T-helper 2 cell treated with Interferon-gamma antibody and Interleukin-4, amounts not matched to agents 5 μg/mL and 100 μg/mL, for 36 hours (primary cell): ENCODE data around the gene CNTN6.

Source experiments
- DNase-seq: peaks from one replicate; pipeline ENCODE4 v3.0.0; 2021; ENCODE audit warnings: low spot score
- H3K27ac Mint-ChIP-seq: one replicate; pipeline ENCODE4 v1.8.0; 2021; ENCODE audit warnings: mild to moderate bottlenecking, mixed read lengths
- H3K27me3 Mint-ChIP-seq: one replicate; pipeline ENCODE4 v1.8.0; 2021; ENCODE audit warnings: low read depth, mixed read lengths
- H3K36me3 Mint-ChIP-seq: one replicate; pipeline ENCODE4 v1.8.0; 2021; ENCODE audit warnings: low read depth, mixed read lengths
- H3K4me1 Mint-ChIP-seq: one replicate; pipeline ENCODE4 v1.8.0; 2021; ENCODE audit warnings: low read depth, mixed read lengths
- H3K4me3 Mint-ChIP-seq: one replicate; pipeline ENCODE4 v1.8.0; 2022; ENCODE audit warnings: mild to moderate bottlenecking, moderate library complexity, mixed read lengths
- H3K9me3 Mint-ChIP-seq: one replicate; pipeline ENCODE4 v1.8.0; 2021; ENCODE audit warnings: mixed read lengths

CNTN6 gene

DNA sequence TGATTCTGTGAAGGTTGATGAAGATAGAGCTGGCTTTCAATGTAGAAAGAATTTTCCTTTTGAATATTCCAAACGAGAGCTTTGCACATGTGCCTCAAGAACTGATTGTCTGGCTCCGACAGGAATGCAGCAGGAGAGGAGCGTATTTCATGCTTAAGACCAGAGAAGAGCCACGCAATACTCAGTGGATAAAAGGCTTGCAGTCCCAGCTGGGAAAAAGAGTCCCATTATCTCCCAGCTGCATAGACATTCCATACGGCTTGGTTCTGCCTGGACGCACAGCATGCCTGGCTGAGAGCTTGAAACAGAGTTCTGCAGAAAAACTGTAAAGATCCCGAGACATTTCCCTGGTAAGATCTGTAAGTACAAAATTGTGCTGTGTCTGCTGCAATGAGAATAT is at the start of gene CNTN6:
CNTN6 (plus strand) TSS at position 254 of the 400 bp plus-strand sequence. CDS start 54,985 bp downstream, outside the sequence.
- no peaks in the 10 kb centered on the region for H3K27me3 Mint-ChIP-seq
- H3K9me3 Mint-ChIP-seq = peaks cover 19% of the 10 kb centered on the region
- H3K4me1 Mint-ChIP-seq = no peaks in the 10 kb centered on the region

DNA sequence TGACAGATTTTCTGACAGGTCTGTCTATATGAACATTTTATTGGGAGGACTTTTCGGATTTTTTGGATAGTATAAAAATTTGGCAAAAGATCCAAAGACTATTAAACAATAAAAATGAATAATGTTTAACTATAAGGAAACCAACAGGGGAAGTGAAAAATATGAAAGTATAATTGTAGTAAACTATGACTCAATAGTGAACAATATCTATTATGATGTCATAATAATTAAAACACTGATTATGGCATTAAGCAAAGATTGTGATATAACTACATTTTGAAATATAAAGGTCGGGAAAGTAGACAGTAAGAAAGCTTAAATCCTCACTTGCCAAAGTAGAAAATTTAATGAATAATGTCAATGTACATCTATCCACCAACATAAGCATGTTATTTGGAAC is 44.3 kb upstream of the CNTN6 start:
- H3K4me3 Mint-ChIP-seq = no peak overlapping the region
- H3K9me3 Mint-ChIP-seq = peaks cover 46% of the 10 kb centered on the region
- no peaks in the 10 kb centered on the region for H3K27me3 Mint-ChIP-seq
- DNase-seq = no peak
- no peak overlapping the region for H3K27ac Mint-ChIP-seq
- H3K36me3 Mint-ChIP-seq = no peaks in the 10 kb centered on the region
- no peaks in the 10 kb centered on the region for H3K4me1 Mint-ChIP-seq

More for the DNA sequence above, at the start of gene CNTN6:
- no peak for DNase-seq
- Mint-ChIP-seq H3K36me3 (no peaks in the 10 kb centered on the region), H3K27ac (no peak within 1 kb of the TSS), H3K4me3 (no peak within 1 kb of the TSS)

DNA sequence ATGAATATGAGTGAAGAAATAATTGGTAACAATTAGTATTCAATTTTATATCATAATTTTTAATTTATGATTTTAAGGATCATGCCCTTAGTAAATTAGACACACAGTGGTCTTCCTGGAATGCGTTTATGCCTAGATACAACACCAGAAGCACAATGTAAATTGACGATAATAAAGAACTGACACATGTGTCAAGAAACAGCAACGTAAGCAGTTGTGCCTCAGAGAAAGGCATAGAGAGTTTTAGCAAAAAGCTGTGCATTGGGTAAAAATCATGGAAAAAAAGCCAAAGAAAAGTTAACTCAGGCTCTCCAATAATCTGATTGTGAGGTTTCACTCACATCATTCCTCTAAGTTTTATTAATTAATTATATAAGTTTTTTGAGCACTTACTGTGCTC is 37.0 kb upstream of the CNTN6 start:
- Mint-ChIP-seq H3K36me3 (no peaks in the 10 kb centered on the region), H3K27ac (no peak overlapping the region), H3K9me3 (peaks cover 22% of the 10 kb centered on the region), H3K4me3 (no peak overlapping the region), H3K27me3 (no peaks in the 10 kb centered on the region), H3K4me1 (no peaks in the 10 kb centered on the region)
- DNase-seq = no peak

DNA sequence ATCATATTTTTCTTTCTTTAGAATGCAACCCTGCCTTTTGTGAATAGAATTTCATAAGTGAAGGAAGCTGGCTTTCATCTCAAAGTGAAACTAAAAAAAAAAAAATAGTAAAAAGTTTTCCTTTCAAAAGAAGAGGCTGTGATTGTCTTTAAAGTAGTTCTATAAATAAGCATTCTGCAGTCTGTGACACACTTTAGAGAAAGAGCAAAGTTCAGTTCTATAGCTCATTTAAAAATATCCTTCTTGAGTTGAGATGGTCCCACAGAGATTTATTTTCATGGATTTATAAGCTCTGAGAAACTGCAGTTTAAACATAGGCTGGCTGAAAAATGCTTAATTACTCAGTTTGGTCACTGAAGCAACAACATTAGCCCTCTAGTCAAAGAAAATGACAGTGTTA is 36.1 kb upstream of the CNTN6 start:
- H3K4me1 Mint-ChIP-seq = no peaks in the 10 kb centered on the region
- H3K9me3 Mint-ChIP-seq = peaks cover 20% of the 10 kb centered on the region
- no peak overlapping the region for H3K4me3 Mint-ChIP-seq
- H3K27ac Mint-ChIP-seq = no peak overlapping the region
- no peaks in the 10 kb centered on the region for H3K27me3 Mint-ChIP-seq
- H3K36me3 Mint-ChIP-seq = no peaks in the 10 kb centered on the region
- no peak for DNase-seq

DNA sequence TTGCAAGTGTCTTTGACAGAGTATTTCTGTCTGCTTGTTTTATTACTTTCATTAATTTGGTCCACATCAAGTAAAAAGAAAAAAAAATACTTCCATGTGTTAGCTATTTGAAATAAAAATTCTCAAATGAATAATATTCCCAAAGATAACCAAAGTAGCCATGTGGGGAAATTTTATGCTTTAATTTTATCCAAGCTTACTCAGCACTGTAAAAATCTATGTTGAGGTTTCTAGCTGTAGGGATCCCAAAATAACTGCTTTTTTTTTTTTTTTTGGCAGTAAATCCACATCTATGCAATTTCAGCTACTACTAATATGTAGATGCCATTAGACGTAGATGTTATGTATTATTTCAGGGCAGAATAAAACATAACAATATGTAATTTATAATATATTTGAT is 35.4 kb upstream of the CNTN6 start:
- Mint-ChIP-seq H3K27ac (no peak overlapping the region), H3K36me3 (no peaks in the 10 kb centered on the region), H3K9me3 (peaks cover 17% of the 10 kb centered on the region), H3K4me1 (no peaks in the 10 kb centered on the region), H3K4me3 (no peak overlapping the region), H3K27me3 (no peaks in the 10 kb centered on the region)
- DNase-seq = no peak

DNA sequence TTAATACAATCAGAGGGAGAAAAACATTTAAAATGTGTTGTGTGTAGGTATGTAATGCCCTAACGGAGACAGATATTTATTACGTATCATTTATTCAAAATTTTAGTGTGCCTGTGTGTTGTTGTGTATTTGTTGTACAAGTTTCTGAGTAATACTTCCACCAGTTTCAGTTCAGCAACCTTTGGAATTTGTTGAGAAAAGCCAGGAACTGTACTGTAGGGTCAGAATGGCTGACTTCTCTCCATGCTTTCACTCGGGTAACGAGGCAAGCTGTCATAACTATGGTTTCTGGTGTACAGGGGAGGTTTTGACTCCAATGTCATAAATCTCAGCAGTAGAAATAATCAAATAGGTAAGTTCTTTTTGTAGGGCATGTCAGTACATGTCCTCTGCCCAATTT is 23.8 kb upstream of the CNTN6 start:
- Mint-ChIP-seq H3K4me3 (no peak overlapping the region), H3K4me1 (no peaks in the 10 kb centered on the region), H3K36me3 (no peaks in the 10 kb centered on the region), H3K27me3 (no peaks in the 10 kb centered on the region), H3K9me3 (peaks cover 18% of the 10 kb centered on the region), H3K27ac (no peak overlapping the region)
- no peak for DNase-seq

DNA sequence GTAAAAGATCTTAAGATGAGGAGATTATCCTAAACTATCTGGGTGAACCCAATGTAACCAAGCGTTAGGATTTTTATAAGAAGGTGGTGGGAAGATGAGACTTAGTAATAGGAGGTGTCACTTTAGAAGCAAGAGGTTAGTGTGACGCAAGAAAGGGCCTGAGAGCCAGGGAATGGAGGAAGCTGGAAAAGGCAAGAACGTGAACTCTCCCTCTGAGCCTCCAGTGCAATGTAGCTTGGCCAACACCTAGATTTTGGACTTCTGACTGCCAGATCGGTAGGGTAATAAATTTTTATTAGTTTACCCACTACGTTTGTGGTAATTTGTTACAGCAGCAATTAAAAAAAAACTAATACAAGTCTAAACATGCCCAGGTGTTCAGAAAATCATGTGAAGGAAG is 20.8 kb upstream of the CNTN6 start:
- no peaks in the 10 kb centered on the region for H3K36me3 Mint-ChIP-seq
- H3K9me3 Mint-ChIP-seq = peaks cover 7% of the 10 kb centered on the region
- no peak overlapping the region for H3K27ac Mint-ChIP-seq
- no peaks in the 10 kb centered on the region for H3K4me1 Mint-ChIP-seq
- no peak for DNase-seq
- no peak overlapping the region for H3K4me3 Mint-ChIP-seq
- no peaks in the 10 kb centered on the region for H3K27me3 Mint-ChIP-seq

DNA sequence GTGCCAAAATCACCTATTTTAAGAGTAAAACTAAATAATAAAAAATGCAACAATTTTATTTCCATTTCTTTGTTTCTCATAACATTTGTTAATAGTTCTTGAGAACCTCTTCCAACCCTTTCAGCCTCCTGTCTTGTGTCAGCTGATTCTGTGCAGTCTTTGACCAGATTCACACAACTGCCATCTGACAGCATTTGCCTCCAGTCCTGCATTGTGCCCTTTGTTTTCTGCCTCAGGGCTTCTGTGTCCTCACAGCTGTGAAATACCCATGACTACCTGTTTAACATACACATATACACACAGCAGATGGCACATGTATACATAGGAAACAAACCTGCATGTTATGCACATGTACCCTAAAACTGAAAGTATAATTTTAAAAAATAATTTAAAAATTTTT is 13.2 kb upstream of the CNTN6 start:
- DNase-seq = no peak
- Mint-ChIP-seq H3K4me1 (no peaks in the 10 kb centered on the region), H3K36me3 (no peaks in the 10 kb centered on the region), H3K27me3 (no peaks in the 10 kb centered on the region), H3K4me3 (no peak overlapping the region), H3K9me3 (peaks cover 14% of the 10 kb centered on the region), H3K27ac (no peak overlapping the region)

DNA sequence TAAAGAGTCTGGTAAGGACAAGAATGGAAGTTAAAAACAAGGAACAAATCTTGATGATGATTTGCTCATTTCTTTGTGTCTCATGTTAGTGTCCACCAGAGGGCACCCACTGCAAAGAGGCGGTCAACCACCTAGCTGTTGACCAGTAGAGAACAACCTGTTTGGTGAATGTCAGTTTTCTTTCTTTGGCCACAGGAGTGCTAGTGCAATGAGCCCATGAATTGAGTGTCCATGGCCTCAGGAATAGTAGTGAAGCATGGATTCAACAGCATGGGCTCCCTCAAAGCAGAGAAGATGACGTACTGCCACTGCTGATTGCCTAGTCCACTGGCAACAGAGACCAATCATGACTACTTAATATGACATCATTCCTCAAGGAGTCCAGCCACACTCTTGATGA is 10.7 kb upstream of the CNTN6 start:
- no peak for DNase-seq
- Mint-ChIP-seq H3K9me3 (peaks cover 20% of the 10 kb centered on the region), H3K4me3 (no peak overlapping the region), H3K4me1 (no peaks in the 10 kb centered on the region), H3K36me3 (no peaks in the 10 kb centered on the region), H3K27ac (no peak overlapping the region), H3K27me3 (no peaks in the 10 kb centered on the region)

DNA sequence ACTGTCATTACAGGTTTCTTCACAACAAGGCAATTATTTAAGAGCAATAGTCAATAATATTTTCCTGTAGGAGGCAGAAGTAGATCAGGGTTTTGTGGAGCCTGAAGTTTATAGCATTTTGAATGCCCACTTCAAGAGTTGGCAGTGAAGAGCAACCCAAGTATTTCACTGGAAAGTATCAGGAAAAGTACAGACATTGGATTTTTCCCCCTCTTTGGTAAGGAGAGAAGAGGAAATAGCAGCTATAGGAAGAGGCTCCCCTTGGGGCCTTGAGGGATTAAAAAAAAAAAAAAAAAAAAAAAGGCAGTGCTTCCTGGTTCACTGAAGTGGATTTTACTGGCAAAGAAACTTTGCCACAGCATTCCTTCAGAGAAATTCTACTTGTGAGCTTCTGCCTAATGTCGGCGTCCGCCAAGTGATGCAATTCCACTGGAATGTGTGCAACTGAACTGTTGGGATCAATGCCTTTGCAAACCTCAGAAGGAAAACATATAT is 5.7 kb upstream of the CNTN6 start:
- no peak overlapping the region for H3K4me3 Mint-ChIP-seq

DNA sequence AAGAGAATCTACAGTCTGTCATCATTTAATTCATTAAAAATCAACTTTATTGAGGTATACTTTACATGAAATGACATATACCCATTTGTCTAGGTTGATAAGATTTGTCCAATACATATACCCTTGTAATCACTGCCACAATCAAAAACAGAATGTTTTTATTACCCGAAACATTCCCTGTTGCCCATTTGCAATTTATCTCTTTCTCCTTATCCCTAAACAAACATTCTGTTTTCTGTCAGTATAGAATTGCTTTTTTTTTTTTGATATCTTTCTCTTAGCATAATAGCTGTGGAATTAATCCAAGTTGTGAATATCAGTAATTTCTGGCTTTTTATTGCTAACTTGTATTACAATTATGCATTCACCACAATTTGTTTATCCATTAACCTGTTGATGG is 4.3 kb upstream of the CNTN6 start:
- Mint-ChIP-seq H3K36me3 (no peaks in the 10 kb centered on the region), H3K27ac (no peak overlapping the region), H3K4me3 (no peak overlapping the region), H3K27me3 (no peaks in the 10 kb centered on the region), H3K9me3 (peaks cover 28% of the 10 kb centered on the region), H3K4me1 (no peaks in the 10 kb centered on the region)
- DNase-seq = no peak

More for the DNA sequence above, 5.7 kb upstream of the CNTN6 start:
- H3K4me1 Mint-ChIP-seq = no peaks in the 10 kb centered on the region
- no peak for DNase-seq
- no peaks in the 10 kb centered on the region for H3K36me3 Mint-ChIP-seq
- no peak overlapping the region for H3K27ac Mint-ChIP-seq
- no peaks in the 10 kb centered on the region for H3K27me3 Mint-ChIP-seq
- H3K9me3 Mint-ChIP-seq = peaks cover 16% of the 10 kb centered on the region

DNA sequence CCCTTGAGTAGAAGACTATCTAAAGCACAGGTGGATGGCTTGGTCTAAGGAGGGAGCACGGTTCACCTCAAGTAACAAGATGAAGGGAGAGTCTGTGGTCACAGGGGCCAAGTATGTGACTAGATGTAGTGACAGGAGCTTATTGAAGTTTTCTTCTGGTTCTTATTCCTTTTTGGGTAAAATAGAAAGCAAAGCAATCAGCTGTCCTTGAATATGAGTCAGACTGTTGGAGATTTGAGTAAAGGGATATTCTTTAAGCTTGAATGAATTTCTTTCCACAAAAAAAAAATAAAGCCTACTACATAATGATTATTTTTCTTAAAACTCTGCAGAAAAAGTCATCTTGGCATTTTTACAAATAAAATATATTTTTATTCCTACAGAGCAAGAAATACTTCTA is 1.5 kb upstream of the CNTN6 start:
- Mint-ChIP-seq H3K27me3 (no peaks in the 10 kb centered on the region), H3K27ac (no peak overlapping the region), H3K36me3 (no peaks in the 10 kb centered on the region), H3K4me1 (no peaks in the 10 kb centered on the region), H3K4me3 (no peak overlapping the region), H3K9me3 (peaks cover 19% of the 10 kb centered on the region)
- DNase-seq = no peak

DNA sequence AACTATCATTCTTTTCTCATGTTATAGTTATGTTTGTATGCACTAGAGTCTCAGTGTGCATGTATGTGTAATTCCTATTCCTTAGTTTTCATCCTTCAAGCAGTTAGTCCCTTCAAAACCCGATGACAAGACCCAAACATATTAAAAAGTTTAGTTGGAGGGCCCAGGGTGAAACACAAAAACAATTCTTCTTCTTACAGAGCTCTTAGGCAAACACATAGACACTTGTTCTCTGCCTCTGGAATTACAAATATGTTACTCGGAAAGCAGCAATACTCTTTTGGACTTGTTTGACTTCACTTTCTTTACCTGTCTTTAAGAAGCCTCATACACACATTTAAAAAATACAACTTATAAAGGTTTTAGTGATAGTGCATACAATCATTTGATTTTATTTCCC is 763 bp upstream of the CNTN6 start:
- peaks cover 19% of the 10 kb centered on the region for H3K9me3 Mint-ChIP-seq
- H3K4me1 Mint-ChIP-seq = no peaks in the 10 kb centered on the region
- no peak overlapping the region for H3K27ac Mint-ChIP-seq
- H3K4me3 Mint-ChIP-seq = no peak overlapping the region
- no peaks in the 10 kb centered on the region for H3K36me3 Mint-ChIP-seq
- DNase-seq = no peak
- no peaks in the 10 kb centered on the region for H3K27me3 Mint-ChIP-seq

DNA sequence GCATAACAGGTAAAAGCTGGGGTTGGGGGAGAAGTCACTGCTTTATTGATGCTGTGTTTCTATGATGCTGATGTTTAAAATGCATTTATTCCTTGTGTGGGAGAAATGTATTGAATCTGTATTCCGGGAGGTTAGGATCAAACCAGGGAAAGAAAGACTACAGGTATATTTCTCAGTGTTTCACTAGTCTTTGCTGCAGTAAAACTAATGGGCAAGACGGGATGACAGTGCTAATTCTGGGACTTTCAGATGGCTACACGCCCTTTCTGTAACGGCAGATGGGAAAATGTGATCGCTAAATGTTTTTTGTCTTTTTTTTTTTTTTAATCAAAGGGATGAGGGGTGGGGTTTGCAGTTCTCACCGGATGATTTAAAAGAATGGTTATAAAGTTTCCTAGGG is 393 bp downstream of the CNTN6 start:
- peaks cover 19% of the 10 kb centered on the region for H3K9me3 Mint-ChIP-seq
- no peak for DNase-seq
- no peaks in the 10 kb centered on the region for H3K36me3 Mint-ChIP-seq
- H3K4me1 Mint-ChIP-seq = no peaks in the 10 kb centered on the region
- H3K27ac Mint-ChIP-seq = no peak overlapping the region
- no peaks in the 10 kb centered on the region for H3K27me3 Mint-ChIP-seq
- H3K4me3 Mint-ChIP-seq = no peak overlapping the region

DNA sequence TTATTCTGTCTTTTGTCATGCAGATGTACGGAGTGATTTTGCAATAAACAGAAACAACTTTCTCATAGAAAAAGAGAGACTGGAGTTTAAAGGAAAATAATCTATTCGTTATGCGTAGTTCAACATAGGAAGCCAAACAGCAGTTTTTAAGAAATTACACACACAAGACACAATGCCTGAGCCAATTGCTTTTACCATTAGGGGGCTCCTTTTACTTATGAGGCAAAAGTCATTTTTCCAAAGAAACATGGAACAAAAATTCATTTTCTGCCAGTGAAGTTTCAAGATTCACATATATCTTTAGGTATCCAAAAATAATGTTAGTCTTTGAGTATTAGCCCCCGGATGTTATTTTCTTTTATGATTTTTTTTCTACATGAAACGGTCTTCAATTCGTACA is 10.7 kb downstream of the CNTN6 start:
- H3K9me3 Mint-ChIP-seq = peaks cover 12% of the 10 kb centered on the region
- no peak overlapping the region for H3K27ac Mint-ChIP-seq
- no peak overlapping the region for H3K4me3 Mint-ChIP-seq
- no peak for DNase-seq
- no peaks in the 10 kb centered on the region for H3K4me1 Mint-ChIP-seq
- H3K27me3 Mint-ChIP-seq = no peaks in the 10 kb centered on the region
- H3K36me3 Mint-ChIP-seq = no peaks in the 10 kb centered on the region
